Heart right ventricle (tissue), 16 donors: ENCODE results near the gene CD151. TPM values are rescaled to one million over a fixed set of nuclear protein-coding genes. Genes with fewer than 3 reads are reported as not detected.

ENCODE experiments used
- ATAC-seq, 8 donors: fragments of 200-7000 bp; cut with Tn5 transposase; one replicate each; pipeline ENCODE4 v1.9.1; 2020; ENCODE audit warnings: mild to moderate bottlenecking in 8 of 8, moderate library complexity in 8 of 8, moderate number of reproducible peaks in 1 of 8
- DNase-seq, 2 donors: peaks; one replicate each; pipeline ENCODE4 v3.0.0-alpha.2; 2020
- H3K27ac ChIP-seq, 10 donors: fragments of 200-600 bp; sonication (generic) in 2 of 10; one replicate each; pipeline versions ENCODE4 v1.5.0 to v1.8.0; 2020 to 2022; ENCODE audit warnings: mild to moderate bottlenecking in 3 of 10
- H3K27me3 ChIP-seq, 7 donors: fragments of 200-600 bp; one replicate each; pipeline ENCODE4 v1.8.0; 2021 to 2022; ENCODE audit warnings: mild to moderate bottlenecking in 2 of 7
- H3K36me3 ChIP-seq, 9 donors: fragments of 200-600 bp; sonication (generic) in 1 of 9; one replicate each; pipeline versions ENCODE4 v1.5.0 to v1.8.0; 2020 to 2022; ENCODE audit warnings: mild to moderate bottlenecking in 2 of 9
- H3K4me1 ChIP-seq, 9 donors: fragments of 200-600 bp; sonication (generic) in 1 of 9; one replicate each; pipeline versions ENCODE4 v1.5.0 to v1.8.0; 2020 to 2022; ENCODE audit warnings: mild to moderate bottlenecking in 4 of 9
- H3K4me3 ChIP-seq, 10 donors: fragments of 200-600 bp; sonication (generic) in 2 of 10; one replicate each; pipeline versions ENCODE4 v1.5.0 to v1.8.0; 2020 to 2022; ENCODE audit warnings: mild to moderate bottlenecking in 7 of 10, moderate library complexity in 2 of 10
- H3K9me3 ChIP-seq, 11 donors: fragments of 200-600 bp in 10 of 11; sonication (generic) in 2 of 11; one replicate each; pipeline versions ENCODE4 v1.5.0 to v1.8.0; 2013 to 2022; ENCODE audit warnings: mild to moderate bottlenecking in 2 of 11, control low read depth in 1 of 11, moderate library complexity in 1 of 11
- CTCF ChIP-seq, 9 donors: fragments of 200-600 bp; sonication (generic) in 2 of 9; IDR thresholded peaks; one replicate each; pipeline versions ENCODE4 v1.5.0 to v1.8.0; 2021 to 2022; ENCODE audit warnings: antibody characterized with exemption in 9 of 9, mild to moderate bottlenecking in 5 of 9, moderate library complexity in 1 of 9
- whole genome bisulfite sequencing, 2 donors: extraction: QIAGEN DNeasy Blood & Tissue Kit; methylation state at CpG; one replicate each; pipeline ENCODE4 v1.1.7; 2013; ENCODE audit warnings: inconsistent platforms in 1 of 2; 5-methylcytosine and 5-hydroxymethylcytosine counted together
- intact Hi-C, 10 donors: fragments of 100-400 bp; cut with DNase I; formaldehyde crosslinking; loops; one replicate each; pipeline versions ENCODE4 v1.11.1 to v1.14.2; 2022
- polyA plus RNA-seq, 2 donors: library from polyadenylated mRNA; stranded (reverse); fragments of 200-250 nt; gene quantifications; one replicate each; pipeline ENCODE4 v1.2.3, GENCODE V29; 2013
- total RNA-seq, 10 donors: library from RNA; stranded (reverse); fragmentation: NEBNext Ultra II Directional in 3 of 10; extraction: Animal tissue kit (Norgen Biotek cat#: 25700) in 3 of 10; gene quantifications; one replicate each; pipeline versions ENCODE4 v1.2.1 to v1.2.4, GENCODE V29; 2021 to 2023
- donor health status: Arrhythmogenic right ventricular cardiomyopathy.
- donor health status: ischemic (EF 13 %, LVEDD 7.1; RV severe dilation, severe dysfunction).
- donor health status: healthy with polysubstance abuse.
- donor health status: DM: no; HTN: yes; CAD: no.
- donor health status: DM: no; HTN: no; CAD: no.
- donor health status: ischemic (EF 25% LVEDD 6.9; RV normal size, moderate dysfunction).
- donor health status: ischemic (EF 25% LVEDD 5.7; RV mildly dilated, moderate dysfunction).
- donor health status: healthy.
- donor health status: DM: yes; HTN: yes; CAD: no.
- donor health status: Ischemic cardiomyopathy.
- donor health status: ischemic (EF 35%, LVEDD 5.7; RV mildly dilated, moderate dysfunction).
- donor health status: nonischemic (EF 11% LVEDD 7.7; RV severe dilation, severe dysfunction).
- donor health status: DM: yes; HTN: yes; CAD: no.
- donor health status: PGD.
- donor health status: ischemic (EF 29% LVEDD 5.4; RV normal size, mild dysfunction).
- donor health status: nonischemic (EF 23%, LVEDD 6.1; RV moderate dilation, normal function).

CD151 gene
- total and polyA plus RNA-seq, 12 donors = 286 to 684 (median 466) TPM

GRCh38 chr11:859394-860131 lies 26.8 kb downstream of the CD151 start:
- Histone ChIP-seq H3K27ac (peak overlapping the region in 8 of 10 donors; percentile 14 to 69 (median 50)), H3K4me1 (peaks cover 11 to 52% (median 33%) of the 10 kb centered on the region in 9 donors), H3K27me3 (no peaks in the 10 kb centered on the region), H3K36me3 (peaks cover 0 to 28% (median 0%) of the 10 kb centered on the region in 9 donors), H3K4me3 (peak overlapping the region in 5 of 10 donors; percentile 5 to 34 (median 24)), H3K9me3 (no peaks in the 10 kb centered on the region)
- intact Hi-C loops = loop anchor here in 2 of 10 donors (10.0 kb wide), 1 partner anchor 185 kb away; no protein-coding TSS in a partner anchor
- 49 to 57% methylated on average over 29 to 31 of the region's 31 CpGs for WGBS, 2 donors
- ATAC-seq = peak; percentile 60 to 81 (median 76)
- no peak for TF ChIP-seq CTCF (IDR thresholded peaks at IDR 0.05)
- peak; percentile 79 to 84 for DNase-seq

DNA sequence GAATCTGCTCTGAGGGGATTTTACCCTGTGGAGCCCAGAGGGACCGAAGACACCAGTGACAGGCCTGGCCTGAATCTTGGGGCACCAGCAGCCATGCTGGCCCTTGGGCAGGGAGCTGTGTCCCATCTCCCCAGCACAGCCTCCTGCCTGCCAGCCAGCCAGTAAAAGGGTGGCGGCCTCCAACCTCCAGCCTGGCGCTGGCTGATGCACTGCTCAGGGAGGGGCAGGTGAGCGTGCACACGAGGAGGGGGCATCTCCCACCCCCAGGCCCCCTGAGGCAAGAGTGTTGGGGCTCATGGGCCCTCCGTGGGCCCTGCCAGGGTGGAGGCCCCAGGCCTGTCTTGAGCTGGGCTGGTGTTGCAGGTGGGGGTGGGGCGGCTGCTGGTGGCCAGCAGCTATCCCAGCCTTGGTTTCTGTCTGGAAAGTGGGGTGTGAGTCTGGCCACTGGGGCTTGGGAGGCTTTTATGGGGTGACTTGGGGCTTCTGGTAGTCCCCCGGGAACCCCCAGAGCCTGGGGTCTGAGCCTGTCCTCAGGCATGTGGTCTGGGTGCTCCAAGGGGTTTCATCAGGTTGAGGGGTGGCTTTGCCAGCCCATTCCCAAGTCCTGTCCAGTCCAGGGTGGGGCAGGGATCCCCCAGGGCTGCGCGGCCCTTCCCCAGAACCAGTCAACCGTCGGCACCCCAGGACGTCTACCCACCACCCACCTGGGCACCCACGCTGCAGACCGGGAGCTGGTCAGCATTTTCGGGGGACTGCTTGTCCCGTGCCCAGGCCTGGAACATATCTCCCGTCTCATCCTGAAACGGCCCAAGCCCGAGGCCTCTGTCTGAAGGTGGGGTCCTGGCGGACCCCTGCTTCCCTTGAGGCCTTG lies 27.7 kb downstream of the CD151 start:
- 85 to 86% methylated on average over 21 of the region's 21 CpGs for WGBS, 2 donors
- intact Hi-C loops = no loop called here
- H3K4me3 ChIP-seq = peak overlapping the region in 4 of 10 donors; percentile 5 to 33 (median 20)
- no peak for TF ChIP-seq CTCF (IDR thresholded peaks at IDR 0.05)
- H3K36me3 ChIP-seq = peaks cover 0 to 36% (median 6%) of the 10 kb centered on the region in 9 donors
- no peaks in the 10 kb centered on the region for H3K9me3 ChIP-seq
- ATAC-seq (peak in 2 of 8 donors; percentile 1 to 6), DNase-seq (no peak)
- peaks cover 11 to 43% (median 33%) of the 10 kb centered on the region in 9 donors for H3K4me1 ChIP-seq
- H3K27ac ChIP-seq = peak overlapping the region in 7 of 10 donors; percentile 14 to 69 (median 53)
- no peaks in the 10 kb centered on the region for H3K27me3 ChIP-seq

DNA sequence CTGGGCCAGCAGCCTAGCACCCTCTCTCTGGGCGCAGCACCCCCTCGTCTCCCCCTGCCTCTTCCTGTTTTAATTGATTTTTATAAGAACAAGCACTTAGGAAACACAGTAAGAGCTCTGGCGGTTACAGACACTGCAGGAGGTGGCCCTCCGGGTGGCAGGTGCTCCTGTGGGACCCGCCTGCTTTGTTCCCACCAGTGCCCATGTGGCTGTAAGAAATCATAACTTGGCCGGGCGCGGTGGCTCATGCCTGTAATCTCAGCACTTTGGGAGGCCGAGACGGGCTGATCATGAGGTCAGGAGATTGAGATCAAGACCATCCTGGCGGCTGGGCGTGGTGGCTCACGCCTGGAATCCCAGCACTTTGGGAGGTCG lies 28.3 kb downstream of the CD151 start:
- WGBS, 2 donors = 94 to 95% methylated on average over 14 of the region's 14 CpGs
- Histone ChIP-seq H3K27me3 (no peaks in the 10 kb centered on the region), H3K27ac (no peak overlapping the region), H3K36me3 (peaks cover 0 to 42% (median 9%) of the 10 kb centered on the region in 9 donors), H3K4me3 (no peak overlapping the region), H3K9me3 (no peaks in the 10 kb centered on the region), H3K4me1 (peaks cover 11 to 41% (median 28%) of the 10 kb centered on the region in 9 donors)
- TF ChIP-seq CTCF (IDR thresholded peaks at IDR 0.05) = no peak
- intact Hi-C loops = no loop called here
- DNase-seq = no peak
- no peak for ATAC-seq

GRCh38 chr11:862081-862661 lies 29.4 kb downstream of the CD151 start:
- intact Hi-C loops = no loop called here
- ATAC-seq (no peak), DNase-seq (peak in 1 of 2 donors; percentile 56)
- Histone ChIP-seq H3K9me3 (no peaks in the 10 kb centered on the region), H3K4me3 (no peak overlapping the region), H3K27ac (peak overlapping the region in 1 of 10 donors; percentile 5), H3K27me3 (no peaks in the 10 kb centered on the region), H3K36me3 (peaks cover 0 to 53% (median 9%) of the 10 kb centered on the region in 9 donors), H3K4me1 (peaks cover 7 to 30% (median 18%) of the 10 kb centered on the region in 9 donors)
- WGBS, 2 donors = 56 to 59% methylated on average over 20 of the region's 20 CpGs
- TF ChIP-seq CTCF (IDR thresholded peaks at IDR 0.05) = no peak
